ENCODE results near the gene FSD1L. TPM values are rescaled to one million over a fixed set of nuclear protein-coding genes. Genes with fewer than 3 reads are reported as not detected.

FSD1L gene
- polyA plus RNA-seq (1.8 to 5.2 TPM (median 3.4 TPM) in 3 replicates), polyA minus RNA-seq (0.07 to 8.4 TPM (median 2.3 TPM) in 3 replicates)
- 4.1 TPM for polyA plus RNA-seq (2011; ENCODE audit: low read depth)
- 0.86 and 1.6 TPM in 2 replicates for polyA plus RNA-seq (2011; cell fraction: cytosol; rRNA removed)
- polyA plus RNA-seq (2011; cell fraction: nucleus; rRNA removed), result 5.5 and 7.5 TPM in 2 replicates
- polyA plus RNA-seq (2012; ENCODE audit: low replicate concordance), result 1.3 and 1.6 TPM in 2 replicates
- polyA minus RNA-seq (2011; cell fraction: cytosol; rRNA and poly(A)+ RNA removed), result 1.3 TPM
- 11.9 and 25.4 TPM in 2 replicates for polyA minus RNA-seq (2011; cell fraction: nucleus; rRNA and poly(A)+ RNA removed)

- Histone ChIP-seq H3K9me1 (ENCODE audit: control insufficient read depth, extremely low read depth, insufficient read depth, low read length) (no peaks in the 10 kb centered on the region), H3K4me2 (ENCODE audit: control insufficient read depth, extremely low read depth, insufficient read depth, low read depth, low read length) (peak within 1 kb of the TSS; percentile 87), H3K36me3 (ENCODE audit: control insufficient read depth in 2 of 2, extremely low read depth in 1 of 2, insufficient read depth in 2 of 2, low read length in 2 of 2) (no peaks in the 10 kb centered on the region), H3K4me3 (ENCODE audit: control insufficient read depth in 2 of 3, extremely low read depth in 1 of 3, insufficient read depth in 2 of 3, low read depth in 1 of 3, low read length in 3 of 3) (peak within 1 kb of the TSS; percentile 84 to 87 (median 87)), H3K9ac (ENCODE audit: control insufficient read depth, extremely low read depth, insufficient read depth, low read length) (peak within 1 kb of the TSS; percentile 78), H2AFZ (ENCODE audit: control insufficient read depth, low read length) (peak within 1 kb of the TSS; percentile 82), H4K20me1 (ENCODE audit: control insufficient read depth, extremely low read depth, insufficient read depth, low read length) (no peaks in the 10 kb centered on the region), H3K79me2 (ENCODE audit: control insufficient read depth, insufficient read depth, low read length) (peaks cover 45% of the 10 kb centered on the region), H3K9me3 (ENCODE audit: control insufficient read depth, low read depth, low read length) (no peaks in the 10 kb centered on the region), H3K27ac (ENCODE audit: control insufficient read depth, insufficient read depth, low read length) (peak within 1 kb of the TSS; percentile 55), H3K4me1 (ENCODE audit: control insufficient read depth, extremely low read depth, insufficient read depth, low read length) (peaks cover 15% of the 10 kb centered on the region), H3K27me3 (ENCODE audit: control insufficient read depth, extremely low read depth, insufficient read depth, low read length) (no peaks in the 10 kb centered on the region)
- FAIRE-seq (no peak), DNase-seq (ENCODE audit: low read depth, low spot score) (peak; percentile 46)
- TF ChIP-seq CTCF (optimal IDR thresholded peaks at IDR 0.05 in 1 of 3, IDR thresholded peaks at IDR 0.05 in 1 of 3, conservative IDR thresholded peaks at IDR 0.05 in 1 of 3; ENCODE audit: extremely low read depth in 1 of 3, insufficient read depth in 2 of 3, low read length in 3 of 3), result peak in 2 of 3 experiments; percentile 38 to 69
- no peak for TF ChIP-seq EZH2 (IDR thresholded peaks at IDR 0.05; ENCODE audit: low read length)
- dilution Hi-C loops (cut with MboI; ENCODE audit: extremely low pct_ligation_motif_present, low sequenced_read_pairs), result no loop called here
These were observed at the start of gene FSD1L for GRCh38 chr9:105447814-105448812. TSS of gene FSD1L (plus strand) at chr9:105448034. CDS start at chr9:105448221, 187 bp downstream.

GRCh38 chr9:105399117-105399516, 48.7 kb upstream of the FSD1L start:
- H3K9me3 ChIP-seq (ENCODE audit: control insufficient read depth, low read depth, low read length), result no peaks in the 10 kb centered on the region
- H4K20me1 ChIP-seq (ENCODE audit: control insufficient read depth, extremely low read depth, insufficient read depth, low read length), result no peaks in the 10 kb centered on the region
- no peak for TF ChIP-seq EZH2 (IDR thresholded peaks at IDR 0.05; ENCODE audit: low read length)
- no peaks in the 10 kb centered on the region for H3K79me2 ChIP-seq (ENCODE audit: control insufficient read depth, insufficient read depth, low read length)
- no peak overlapping the region for H3K4me2 ChIP-seq (ENCODE audit: control insufficient read depth, extremely low read depth, insufficient read depth, low read depth, low read length)
- dilution Hi-C loops (cut with MboI; ENCODE audit: extremely low pct_ligation_motif_present, low sequenced_read_pairs), result no loop called here
- FAIRE-seq (no peak), DNase-seq (ENCODE audit: low read depth, low spot score) (no peak)
- no peak overlapping the region for H3K4me3 ChIP-seq (ENCODE audit: control insufficient read depth in 2 of 3, extremely low read depth in 1 of 3, insufficient read depth in 2 of 3, low read depth in 1 of 3, low read length in 3 of 3)
- H3K9me1 ChIP-seq (ENCODE audit: control insufficient read depth, extremely low read depth, insufficient read depth, low read length), result no peaks in the 10 kb centered on the region
- H2AFZ ChIP-seq (ENCODE audit: control insufficient read depth, low read length), result no peak overlapping the region
- no peak overlapping the region for H3K27ac ChIP-seq (ENCODE audit: control insufficient read depth, insufficient read depth, low read length)
- no peaks in the 10 kb centered on the region for H3K4me1 ChIP-seq (ENCODE audit: control insufficient read depth, extremely low read depth, insufficient read depth, low read length)
- no peaks in the 10 kb centered on the region for H3K27me3 ChIP-seq (ENCODE audit: control insufficient read depth, extremely low read depth, insufficient read depth, low read length)
- no peak overlapping the region for H3K9ac ChIP-seq (ENCODE audit: control insufficient read depth, extremely low read depth, insufficient read depth, low read length)
- H3K36me3 ChIP-seq (ENCODE audit: control insufficient read depth in 2 of 2, extremely low read depth in 1 of 2, insufficient read depth in 2 of 2, low read length in 2 of 2), result no peaks in the 10 kb centered on the region
